Transverse colon (tissue), 4 donors: ENCODE results near the gene PRICKLE4. TPM values are rescaled to one million over a fixed set of nuclear protein-coding genes. Genes with fewer than 3 reads are reported as not detected.

ENCODE experiments used
- DNase-seq: peaks from one replicate; pipeline ENCODE4 v3.0.0-alpha.2; 2019
- H3K27ac ChIP-seq, 4 donors: fragments of 200-600 bp; sonication (generic); 2 replicates each; pipeline ENCODE4 v1.5.1; 2016 to 2018; ENCODE audit warnings: inconsistent platforms in 4 of 4
- H3K27me3 ChIP-seq: fragments of 200-600 bp; sonication (generic); 2 replicates; pipeline ENCODE4 v1.5.1; 2017; ENCODE audit warnings: inconsistent platforms
- H3K36me3 ChIP-seq, 4 donors: fragments of 200-600 bp; sonication (generic); 2 replicates each; pipeline ENCODE4 v1.5.1; 2017 to 2019; ENCODE audit warnings: inconsistent platforms in 4 of 4
- H3K4me1 ChIP-seq, 4 donors: fragments of 200-600 bp; sonication (generic); 2 replicates each; pipeline ENCODE4 v1.5.1; 2017 to 2020; ENCODE audit warnings: inconsistent platforms in 4 of 4
- H3K4me3 ChIP-seq, 4 donors: fragments of 200-600 bp; sonication (generic); 1 replicate in 1 of 4; 2 replicates in 3 of 4; pipeline versions ENCODE4 v1.5.1 to v1.6.1; 2017 to 2019; ENCODE audit warnings: inconsistent platforms in 4 of 4
- H3K9me3 ChIP-seq, 2 donors: fragments of 200-600 bp; sonication (generic); 2 replicates each; pipeline ENCODE4 v1.5.1; 2017 to 2019; ENCODE audit warnings: inconsistent platforms in 2 of 2
- CTCF ChIP-seq, 5 experiments: fragments of 200-600 bp in 3 of 5; fragments of 450-650 bp in 2 of 5; sonication (generic) in 3 of 5; IDR thresholded peaks; 1 replicate in 2 of 5; 2 replicates in 3 of 5; pipeline ENCODE4 v1.5.1; 2016 to 2017; ENCODE audit warnings: antibody characterized with exemption in 5 of 5, inconsistent platforms in 3 of 5, mild to moderate bottlenecking in 2 of 5, moderate library complexity in 1 of 5
- EP300 ChIP-seq: sonication (generic); formaldehyde crosslinking; IDR thresholded peaks from one replicate; pipeline ENCODE4 v1.6.1; 2017; ENCODE audit warnings: antibody characterized with exemption, low read depth
- POLR2A ChIP-seq: fragments of 450-650 bp; IDR thresholded peaks from one replicate; pipeline ENCODE4 v1.6.1; 2016; ENCODE audit warnings: antibody characterized with exemption, mild to moderate bottlenecking, moderate library complexity
- POLR2AphosphoS5 ChIP-seq, 3 donors: sonication (generic); formaldehyde crosslinking; IDR thresholded peaks; one replicate each; pipeline ENCODE4 v1.6.1; 2016; ENCODE audit warnings: antibody characterized with exemption in 3 of 3
- WGBS, 2 donors: methylation state at CpG; one replicate each; pipeline ENCODE4 v1.1.5; 2018; ENCODE audit warnings: low coverage in 1 of 2; 5-methylcytosine and 5-hydroxymethylcytosine counted together
- in situ Hi-C, 4 donors: fragments of 200-750 bp; cut with MboI; loops; one replicate each; pipeline versions ENCODE4 v1.15.0 to v1.15.1; 2017; ENCODE audit warnings: low sequenced_read_pairs in 3 of 4, low pct_ligation_motif_present in 1 of 4, low pct_unique_long_range_greater_than_20kb in 1 of 4
- intact Hi-C: fragments of 100-400 bp; cut with DNase I; formaldehyde crosslinking; loops from one replicate; pipeline ENCODE4 v1.15.1; 2023; ENCODE audit warnings: low total_unique reads
- total RNA-seq, 4 donors: library from RNA; depleted of rRNA; stranded (reverse); fragments of >200 nt; gene quantifications; one replicate each; pipeline ENCODE4 v1.1.0, GENCODE V29; 2016

Gene PRICKLE4
- total RNA-seq: 10 to 100 TPM in 3 of 4 donors, 1 to 10 TPM in 1; 6.7 to 52.0 (median 21.0) TPM

- 3% methylated on average over 23 of the region's 36 CpGs; no CpG with 5 or more reads in 1 of the 2 donors for WGBS, 2 donors
- H3K36me3 ChIP-seq: no peaks in the 10 kb centered on the region
- peak within 1 kb of the TSS; percentile 67 to 91 (median 84) for H3K4me3 ChIP-seq
- in situ Hi-C loops (loop anchor here in 3 of 4 donors (5.0 to 25.0 kb wide), 3 partner anchors 132 to 267 kb away; partner anchors contain the start of genes BYSL (in 1 of the 3) and MED20 (in 1 of the 3)), intact Hi-C loops (loop anchor here (5.0 kb wide), 1 partner anchor 267 kb away; no protein-coding TSS in a partner anchor)
- H3K27ac ChIP-seq: peak within 1 kb of the TSS; percentile 88 to 96 (median 92)
- peaks cover 14 to 28% (median 25%) of the 10 kb centered on the region in 4 donors for H3K4me1 ChIP-seq
- H3K9me3 ChIP-seq: no peaks in the 10 kb centered on the region
- peak; percentile 59 for DNase-seq
- H3K27me3 ChIP-seq: no peaks in the 10 kb centered on the region
- TF ChIP-seq CTCF (IDR thresholded peaks at IDR 0.05) (no peak), EP300 (no peak), POLR2AphosphoS5 (IDR thresholded peaks at IDR 0.05) (peak in 1 of 3 donors; percentile 44), POLR2A (no peak)
These were observed at the start of gene PRICKLE4 for GRCh38 chr6:41780551-41781365. Gene PRICKLE4, plus strand, starts transcription at chr6:41780782. Its CDS starts 2,692 bp downstream, at chr6:41783474.

- Histone ChIP-seq H3K4me3 (peak overlapping the region in 1 of 4 donors; percentile 5), H3K4me1 (peaks cover 43 to 69% (median 57%) of the 10 kb centered on the region in 4 donors), H3K27ac (peak overlapping the region in 2 of 4 donors; percentile 20 to 98), H3K36me3 (no peaks in the 10 kb centered on the region), H3K27me3 (no peaks in the 10 kb centered on the region), H3K9me3 (no peaks in the 10 kb centered on the region)
- intact Hi-C loops (no loop called here), in situ Hi-C loops (no loop called here)
- no peak for DNase-seq
- WGBS, 2 donors: 82 to 85% methylated on average over 2 to 7 of the region's 7 CpGs
- TF ChIP-seq EP300: no peak
These were observed 49.0 kb upstream of the PRICKLE4 start for GRCh38 chr6:41731561-41732086.

GRCh38 chr6:41732149-41732548, 48.4 kb upstream of the PRICKLE4 start:
- Histone ChIP-seq H3K4me1 (peaks cover 43 to 69% (median 57%) of the 10 kb centered on the region in 4 donors), H3K27me3 (no peaks in the 10 kb centered on the region), H3K36me3 (no peaks in the 10 kb centered on the region), H3K27ac (peak overlapping the region in 2 of 4 donors; percentile 20 to 98), H3K9me3 (no peaks in the 10 kb centered on the region), H3K4me3 (peak overlapping the region in 1 of 4 donors; percentile 5)
- intact Hi-C loops: no loop called here
- in situ Hi-C loops: no loop called here
- TF ChIP-seq CTCF (IDR thresholded peaks at IDR 0.05) (no peak), EP300 (no peak), POLR2A (no peak), POLR2AphosphoS5 (IDR thresholded peaks at IDR 0.05) (no peak)
- DNase-seq: no peak

GRCh38 chr6:41732591-41733359, 47.8 kb upstream of the PRICKLE4 start:
- in situ Hi-C loops: no loop called here
- 64 to 80% methylated on average over 1 to 8 of the region's 8 CpGs for WGBS, 2 donors
- TF ChIP-seq EP300: no peak
- TF ChIP-seq POLR2AphosphoS5 (IDR thresholded peaks at IDR 0.05): peak in 2 of 3 donors; percentile 25 to 33
- TF ChIP-seq POLR2A: peak; percentile 48
- no peak for TF ChIP-seq CTCF (IDR thresholded peaks at IDR 0.05)
- Histone ChIP-seq H3K36me3 (no peaks in the 10 kb centered on the region), H3K9me3 (no peaks in the 10 kb centered on the region), H3K4me1 (peaks cover 43 to 65% (median 56%) of the 10 kb centered on the region in 4 donors), H3K27me3 (no peaks in the 10 kb centered on the region), H3K4me3 (peak overlapping the region in 2 of 4 donors; percentile 92 to 98), H3K27ac (peak overlapping the region; percentile 97 to 98 (median 98))
- DNase-seq: peak; percentile 70
- intact Hi-C loops: no loop called here
